Dermis blood vessel endothelial cell (primary cell): ENCODE results near the gene ALDH8A1. TPM values are rescaled to one million over a fixed set of nuclear protein-coding genes. Genes with fewer than 3 reads are reported as not detected.
A peak's percentile ranks its signal among the peaks of the same experiment; 100 is the strongest.

ENCODE experiments used
- DNase-seq: peaks from one replicate; pipeline ENCODE4 v3.0.0; 2010
- total RNA-seq: library from RNA; depleted of rRNA; stranded (reverse); fragments of >200 nt; gene quantifications from 2 replicates; pipeline ENCODE4 v1.2.3, GENCODE V29; 2014

ALDH8A1 gene
- total RNA-seq, 1 donor from 2014 or later = 0.51 TPM

- DNase-seq = no peak
Measured at GRCh38 chr6:134950482-134950881, 581 bp upstream of the ALDH8A1 start.

- no peak for DNase-seq
Measured at GRCh38 chr6:134948691-134949090, 1.2 kb downstream of the ALDH8A1 start.

- no peak for DNase-seq
Measured at GRCh38 chr6:134948142-134948541, 1.8 kb downstream of the ALDH8A1 start.

- no peak for DNase-seq
Measured at GRCh38 chr6:134945045-134945444, 4.9 kb downstream of the ALDH8A1 start.

- no peak for DNase-seq
Measured at GRCh38 chr6:134943522-134944111, 6.3 kb downstream of the ALDH8A1 start.

GRCh38 chr6:134938896-134939295 is 11.0 kb downstream of the ALDH8A1 start:
- peak; percentile 54 for DNase-seq

- DNase-seq = no peak
Measured at GRCh38 chr6:134937426-134937825, 12.5 kb downstream of the ALDH8A1 start.

- DNase-seq = no peak
Measured at GRCh38 chr6:134936931-134937330, 13.0 kb downstream of the ALDH8A1 start.

- no peak for DNase-seq
Measured at GRCh38 chr6:134936476-134936875, 13.4 kb downstream of the ALDH8A1 start.

- no peak for DNase-seq
Measured at GRCh38 chr6:134934793-134935485, 15.0 kb downstream of the ALDH8A1 start.

GRCh38 chr6:134932535-134933470 is 17.1 kb downstream of the ALDH8A1 start:
- no peak for DNase-seq

- no peak for DNase-seq
Measured at GRCh38 chr6:134932098-134932497, 17.8 kb downstream of the ALDH8A1 start.

- DNase-seq = no peak
Measured at GRCh38 chr6:134930463-134930862, 19.4 kb downstream of the ALDH8A1 start.

- DNase-seq = no peak
Measured at GRCh38 chr6:134928151-134928900, 21.6 kb downstream of the ALDH8A1 start.

- DNase-seq = peak; percentile 94
Measured at GRCh38 chr6:134925800-134926199, 24.1 kb downstream of the ALDH8A1 start.

- DNase-seq = no peak
Measured at GRCh38 chr6:134921721-134922261, 28.1 kb downstream of the ALDH8A1 start.

- no peak for DNase-seq
Measured at GRCh38 chr6:134921276-134921675, 28.6 kb downstream of the ALDH8A1 start.

GRCh38 chr6:134920422-134920821 is 29.5 kb downstream of the ALDH8A1 start:
- peak; percentile 51 for DNase-seq

- DNase-seq = no peak
Measured at GRCh38 chr6:134918418-134918961, 31.4 kb downstream of the ALDH8A1 start.

- peak; percentile 8 for DNase-seq
Measured at GRCh38 chr6:134911547-134911946, 38.4 kb downstream of the ALDH8A1 start.

- DNase-seq = no peak
Measured at GRCh38 chr6:134910593-134910935, 39.3 kb downstream of the ALDH8A1 start.
